HG03108 (cell line): ENCODE measurements around the gene TRAPPC2L.
"Not testable (repeated sequence)": the region's sequence is repeated elsewhere in the genome, so short reads cannot be mapped to it uniquely, and the experiment has no call there.

Experiments used
- ATAC-seq: cut with Tn5 transposase; IDR thresholded peaks from one replicate; pipeline ENCODE4 v1.9.1; 2021; ENCODE audit warnings: moderate library complexity; ENCODE audit not compliant: unreplicated experiment

Gene TRAPPC2L

DNA sequence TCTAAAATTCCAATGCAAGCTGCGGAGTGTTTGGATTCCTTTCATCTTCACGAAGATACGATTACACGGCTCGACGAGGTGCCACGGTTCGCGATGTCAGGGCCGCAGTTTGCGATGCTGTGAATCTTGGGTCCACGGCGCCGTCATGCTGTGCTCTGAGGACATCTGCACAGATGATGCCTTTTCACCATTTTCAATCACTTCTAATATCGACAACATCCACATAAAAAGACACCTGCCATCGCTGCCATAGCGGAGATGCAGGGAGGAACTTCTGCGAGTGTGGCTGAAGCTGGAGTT lies 38.4 kb upstream of the TRAPPC2L start:
- no peak for ATAC-seq

DNA sequence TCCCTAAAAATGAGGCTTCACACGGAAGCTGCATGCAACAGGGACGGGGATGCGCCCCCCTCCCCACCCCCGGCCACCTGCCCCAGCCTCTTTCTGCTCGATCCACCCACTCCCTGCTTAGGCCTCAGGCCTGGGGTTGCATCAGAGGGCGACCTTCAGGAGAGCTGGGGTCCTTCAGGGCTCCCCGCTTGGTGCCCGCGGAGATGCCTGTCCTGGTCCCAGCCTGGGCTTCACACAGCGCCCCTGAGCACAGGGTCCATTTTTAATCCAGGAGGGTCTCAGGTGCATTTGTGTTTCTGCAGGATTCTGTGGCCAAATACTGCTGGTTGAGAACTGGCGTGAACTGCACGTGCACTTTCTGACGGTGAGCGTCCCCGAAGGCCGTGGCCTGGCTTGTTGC lies 37.8 kb upstream of the TRAPPC2L start:
- ATAC-seq: no peak

DNA sequence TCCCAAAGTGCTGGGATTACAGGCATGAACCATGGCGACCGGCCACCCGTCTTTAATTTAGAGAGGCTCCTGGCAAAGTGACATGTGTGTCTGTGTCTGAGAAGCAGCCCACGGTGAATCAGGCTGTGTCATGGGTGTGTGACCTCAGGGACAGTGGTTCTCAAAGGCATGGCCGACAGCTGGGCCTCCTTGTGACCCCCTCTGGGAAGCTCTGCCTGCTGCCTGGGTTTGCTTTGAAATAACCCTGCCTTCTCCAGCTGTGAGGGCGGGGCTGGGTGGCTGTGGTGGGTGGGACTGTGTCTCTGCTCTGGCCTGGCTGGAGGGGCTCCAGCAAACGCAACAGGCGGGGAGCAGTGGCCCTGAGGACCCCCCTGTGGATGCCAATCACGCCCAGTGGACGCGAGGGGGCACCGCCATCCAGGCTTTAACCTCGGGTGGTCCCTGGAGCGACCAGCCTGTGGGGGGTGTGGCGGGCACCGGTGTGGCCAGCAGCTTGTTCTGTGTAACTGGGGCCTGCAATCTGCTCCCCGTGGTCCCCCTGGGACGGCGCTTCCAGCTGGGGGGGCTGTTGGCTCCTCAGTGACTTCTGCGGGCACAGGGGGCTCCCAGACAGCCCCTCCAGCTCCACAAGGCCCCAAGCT lies 36.4 kb upstream of the TRAPPC2L start:
- no peak for ATAC-seq

DNA sequence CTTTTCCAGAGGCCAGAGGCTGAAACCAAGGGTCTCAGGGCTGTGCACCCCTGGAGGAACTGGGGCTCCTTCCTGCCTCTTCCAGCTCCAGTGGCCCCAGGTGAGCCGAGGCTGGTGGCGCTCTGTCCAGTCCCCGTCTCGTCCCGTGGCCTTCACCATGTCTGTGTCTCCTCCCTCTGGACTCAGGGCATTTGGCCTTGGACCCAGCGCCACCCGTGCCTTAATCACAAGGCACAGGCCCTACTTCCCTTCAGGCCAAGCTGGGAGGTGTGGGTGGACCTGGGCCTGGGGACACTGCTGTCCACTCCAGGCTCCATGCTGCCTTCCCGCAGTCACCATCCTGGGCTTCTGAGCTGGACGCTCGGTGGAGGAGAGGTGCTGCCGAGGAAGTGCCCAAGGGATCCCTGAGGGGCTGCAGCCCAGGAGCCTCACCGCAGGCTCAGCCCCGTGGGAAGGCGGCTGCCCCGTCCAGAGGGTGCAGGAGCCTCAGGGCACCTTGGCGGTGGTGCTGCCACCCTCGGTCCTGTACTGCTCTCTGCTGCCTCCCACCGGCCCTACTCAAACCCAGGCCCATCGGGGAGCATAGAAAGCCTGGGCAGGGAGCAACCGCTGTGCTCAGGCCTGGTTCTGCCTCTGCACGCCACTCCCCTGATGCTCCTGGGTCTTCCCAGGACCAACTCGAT lies 35.6 kb upstream of the TRAPPC2L start:
- ATAC-seq: no peak

DNA sequence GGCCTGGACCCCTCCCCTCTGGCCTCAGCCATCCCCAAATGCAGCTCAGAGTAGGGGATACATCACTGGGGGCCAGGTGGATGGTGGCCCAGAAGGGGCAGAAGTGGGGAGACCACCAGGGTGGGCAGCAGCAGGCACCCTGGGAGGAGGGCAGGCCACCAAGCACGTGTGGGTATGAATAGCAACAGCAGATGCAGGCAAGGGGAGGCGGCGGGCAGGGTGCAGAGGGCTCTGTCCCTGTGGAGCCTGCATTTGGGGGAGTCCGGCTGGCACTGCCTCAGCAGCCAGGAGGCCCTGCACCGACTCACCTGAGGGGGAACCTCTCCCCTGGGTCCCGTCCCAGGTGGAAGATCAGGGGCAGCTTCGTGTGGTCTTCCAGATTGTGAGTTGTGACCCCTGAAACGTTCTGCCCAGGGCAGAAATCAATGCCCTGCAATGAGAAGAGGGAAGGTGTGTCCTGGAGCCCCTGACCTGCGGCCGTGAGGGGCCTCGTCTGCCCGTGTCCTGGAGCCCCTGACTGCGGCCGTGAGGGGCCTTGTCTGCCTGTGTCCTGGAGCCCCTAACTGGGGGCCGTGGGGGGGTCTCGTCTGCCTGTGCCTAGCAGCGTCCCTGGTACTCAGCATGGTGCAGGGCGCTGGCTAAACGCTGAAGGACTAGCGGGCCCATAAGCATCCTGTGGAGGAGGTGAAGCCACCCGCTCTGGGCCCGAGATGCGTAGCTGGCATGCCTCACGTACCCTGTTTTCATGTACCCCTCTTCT lies 34.5 kb upstream of the TRAPPC2L start:
- ATAC-seq: no peak

DNA sequence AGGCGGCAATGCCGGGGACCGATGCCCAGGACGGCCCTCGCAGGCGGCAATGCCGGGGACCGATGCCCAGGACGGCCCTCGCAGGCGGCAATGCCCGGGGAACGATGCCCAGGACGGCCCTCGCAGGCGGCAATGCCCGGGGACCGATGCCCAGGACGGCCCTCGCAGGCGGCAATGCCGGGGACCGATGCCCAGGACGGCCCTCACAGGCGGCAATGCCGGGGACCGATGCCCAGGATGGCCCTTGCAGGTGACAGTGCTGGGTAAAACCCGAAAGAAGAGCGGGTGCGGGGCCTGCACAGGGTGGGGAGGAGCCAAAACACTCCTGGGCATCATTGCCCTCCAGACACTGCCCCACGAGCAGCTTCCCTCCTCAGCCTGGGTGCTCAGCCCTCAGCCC lies 33.3 kb upstream of the TRAPPC2L start:
- ATAC-seq: not testable (repeated sequence)

DNA sequence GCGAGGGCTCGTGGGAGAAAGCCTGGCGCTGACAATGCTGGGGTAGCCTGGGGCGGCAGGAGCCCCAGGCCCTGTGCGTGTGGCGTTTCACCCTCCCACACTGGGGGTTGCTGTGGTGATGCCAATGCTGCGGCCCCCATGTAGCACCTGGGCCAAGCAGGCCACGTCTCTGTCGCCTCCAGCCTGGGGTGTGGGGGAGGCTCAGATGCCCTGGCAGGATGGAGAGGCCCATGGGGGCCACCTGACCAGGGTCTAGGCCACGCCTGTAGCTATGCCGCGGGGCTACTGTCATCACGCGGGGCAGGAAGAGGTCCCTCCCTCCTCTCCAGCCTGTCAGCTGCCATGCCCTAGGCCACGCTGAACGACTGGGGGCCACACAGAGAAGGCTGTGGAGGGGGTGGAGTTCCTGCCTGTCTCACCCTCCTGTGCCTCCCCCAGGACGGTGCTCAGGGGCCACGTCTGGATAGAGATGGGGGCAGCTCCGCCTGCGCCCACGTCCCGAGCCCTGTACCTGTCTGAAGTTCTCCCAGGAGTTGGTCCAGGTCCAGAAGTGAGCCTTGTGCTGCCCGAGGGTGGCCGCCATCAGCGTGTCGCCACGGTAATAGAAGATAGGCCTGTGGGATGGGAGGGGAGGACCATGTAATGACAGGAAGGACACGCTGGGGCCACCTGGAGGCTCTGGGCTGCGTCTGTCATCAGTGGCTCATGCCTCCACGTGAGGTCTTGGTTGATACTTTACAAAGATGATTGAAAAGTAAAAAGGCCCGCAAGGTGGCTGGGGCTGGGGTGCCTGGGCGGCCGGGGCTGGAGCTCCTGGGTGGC lies 32.5 kb upstream of the TRAPPC2L start:
- no peak for ATAC-seq

DNA sequence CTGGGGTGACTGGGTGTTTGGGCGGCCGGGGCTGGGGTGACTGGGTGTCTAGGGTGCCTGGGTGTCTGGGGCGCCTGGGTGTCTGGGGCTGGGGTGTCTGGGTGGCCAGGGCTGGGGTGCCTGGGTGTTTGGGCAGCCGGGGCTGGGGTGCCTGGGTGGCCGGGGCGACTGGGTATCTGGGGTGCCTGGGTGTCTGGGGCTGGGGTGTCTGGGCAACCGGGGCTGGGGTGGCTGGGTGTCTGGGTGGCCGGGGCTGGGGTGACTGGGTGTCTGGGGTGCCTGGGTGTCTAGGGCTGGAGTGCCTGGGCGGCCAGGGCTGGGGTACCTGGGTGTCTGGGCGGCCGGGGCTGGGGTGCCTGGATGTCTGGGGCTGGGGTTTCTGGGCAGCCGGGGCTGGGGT lies 31.8 kb upstream of the TRAPPC2L start:
- no peak for ATAC-seq

DNA sequence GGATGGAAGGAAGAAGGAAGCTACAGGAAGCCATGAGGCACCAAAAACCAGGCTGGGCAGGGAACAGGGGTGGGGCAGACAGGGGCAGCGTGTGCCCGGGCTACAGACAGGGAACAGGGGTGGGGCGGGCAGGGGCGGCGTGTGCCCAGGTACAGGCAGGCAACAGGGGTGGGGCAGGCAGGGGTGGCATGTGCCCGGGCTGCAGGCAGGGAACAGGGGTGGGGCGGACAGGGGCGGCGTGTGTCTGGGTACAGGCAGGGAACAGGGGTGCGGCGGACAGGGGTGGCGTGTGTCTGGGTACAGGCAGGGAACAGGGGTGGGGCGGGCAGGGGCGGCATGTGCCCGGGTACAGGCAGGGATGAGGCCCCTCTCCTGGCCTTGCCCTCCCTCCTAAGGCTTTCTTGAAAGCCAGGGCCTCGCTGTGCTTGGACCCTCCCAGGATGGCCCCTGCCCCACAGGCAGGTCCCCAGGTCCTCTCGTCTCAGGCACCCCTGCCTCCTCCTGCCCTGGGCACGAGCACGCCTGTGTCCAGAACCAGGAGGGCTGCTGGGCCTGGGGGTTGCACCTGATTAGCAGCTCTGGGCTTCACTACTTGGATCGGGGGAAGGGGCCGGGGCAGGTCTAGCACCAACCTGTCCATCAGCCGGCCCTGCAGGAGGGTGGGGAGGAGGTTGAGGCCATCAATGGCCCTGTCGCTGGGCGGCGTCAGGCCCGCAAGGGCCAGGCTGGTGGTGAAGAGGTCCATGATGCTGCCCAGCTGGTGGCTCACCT lies 30.7 kb upstream of the TRAPPC2L start:
- ATAC-seq: no peak

DNA sequence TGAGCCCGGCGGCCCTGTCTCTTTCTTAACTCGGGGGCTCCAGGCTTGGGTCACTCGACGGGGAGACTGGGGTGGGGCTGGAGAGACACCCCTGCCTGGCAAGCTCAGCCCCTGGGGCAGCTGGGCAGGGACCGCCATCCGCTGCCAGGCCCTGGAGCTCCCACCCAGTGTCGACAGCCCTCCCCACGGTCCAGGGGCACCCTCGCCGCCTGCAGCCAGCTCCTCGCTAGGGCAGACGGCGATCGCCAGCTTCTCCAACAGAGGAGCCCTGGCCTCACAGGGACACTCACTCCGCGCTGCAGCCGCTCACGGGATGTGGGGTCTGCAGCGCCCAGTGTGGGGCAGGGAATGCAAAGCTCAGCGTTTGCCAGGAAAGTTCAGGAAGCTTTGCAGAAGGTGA lies 29.2 kb upstream of the TRAPPC2L start:
- ATAC-seq: no peak

DNA sequence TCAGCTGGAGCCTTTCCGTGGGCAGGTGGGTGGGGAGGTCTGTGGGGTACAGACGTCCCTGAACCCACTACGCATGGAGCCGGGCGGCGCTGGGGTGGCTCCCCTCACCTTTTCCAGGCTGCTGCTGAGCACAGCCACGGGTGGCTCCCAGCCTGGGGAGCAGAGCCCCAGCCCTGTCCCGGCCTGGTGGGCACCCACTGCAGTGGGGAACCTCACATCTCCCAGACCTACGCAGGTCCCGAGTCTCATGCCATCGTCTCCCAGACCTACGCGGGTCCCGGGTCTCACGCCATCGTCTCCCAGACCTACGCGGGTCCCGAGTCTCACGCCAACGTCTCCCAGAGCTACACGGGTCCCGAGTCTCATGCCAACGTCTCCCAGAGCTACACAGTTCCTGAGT lies 28.2 kb upstream of the TRAPPC2L start:
- no peak for ATAC-seq

DNA sequence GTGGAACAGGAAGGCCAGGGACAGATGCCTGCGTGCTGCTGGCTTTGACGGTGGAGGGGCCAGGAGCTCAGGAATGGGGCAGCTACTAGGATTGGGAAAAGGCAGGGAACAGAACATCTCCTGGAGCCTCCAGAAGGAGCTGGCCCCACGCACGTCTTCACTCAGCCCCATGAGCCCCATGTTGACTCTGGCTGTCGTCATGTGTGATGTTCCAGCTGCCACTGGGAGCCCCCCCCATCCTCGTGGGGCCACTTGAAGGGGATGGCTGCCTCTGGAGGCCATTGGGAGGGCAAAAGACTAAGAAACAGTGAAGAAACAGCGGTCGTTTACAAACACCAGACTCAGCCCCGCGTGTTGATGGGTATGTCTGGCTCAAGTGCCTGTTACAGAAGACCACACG lies 26.7 kb upstream of the TRAPPC2L start:
- ATAC-seq: no peak

DNA sequence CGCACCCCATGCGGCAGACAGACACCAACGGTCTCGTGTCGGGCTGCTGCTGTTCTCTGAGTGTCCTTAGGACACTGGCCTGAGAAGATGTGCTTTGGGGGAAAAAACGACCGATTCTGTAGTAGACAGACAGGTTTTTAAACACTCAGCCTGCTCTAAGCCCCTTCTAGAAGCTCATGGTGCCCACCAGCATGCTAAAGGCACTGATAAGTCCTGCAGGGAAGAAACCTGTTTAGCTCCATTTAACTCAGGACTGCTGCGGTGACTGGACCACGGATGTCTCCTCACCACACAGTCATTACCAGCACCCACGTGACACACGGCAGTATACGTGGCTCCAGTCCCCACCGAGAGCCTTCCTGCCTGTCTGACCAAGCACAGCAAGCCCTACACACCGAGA lies 26.1 kb upstream of the TRAPPC2L start:
- ATAC-seq: no peak

DNA sequence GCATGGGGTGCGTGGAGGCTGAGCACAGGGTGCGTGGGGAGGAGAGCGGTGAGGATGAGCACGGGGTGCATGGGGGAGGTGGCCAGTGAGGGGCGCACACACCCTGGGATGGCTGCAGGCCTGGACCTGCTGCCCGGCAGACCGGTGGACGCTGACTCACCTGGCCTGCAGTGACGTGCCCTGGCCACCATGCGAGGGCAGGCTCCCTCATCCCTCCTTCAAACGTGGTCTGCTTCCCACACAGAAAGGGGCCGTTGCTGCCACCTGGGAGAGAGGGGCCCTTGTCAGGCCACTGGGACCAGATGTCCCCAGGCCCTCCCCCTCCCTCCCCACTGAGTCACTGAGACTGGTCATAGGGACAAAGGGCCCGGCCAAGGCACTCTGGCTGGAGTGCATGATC lies 25.1 kb upstream of the TRAPPC2L start:
- no peak for ATAC-seq

DNA sequence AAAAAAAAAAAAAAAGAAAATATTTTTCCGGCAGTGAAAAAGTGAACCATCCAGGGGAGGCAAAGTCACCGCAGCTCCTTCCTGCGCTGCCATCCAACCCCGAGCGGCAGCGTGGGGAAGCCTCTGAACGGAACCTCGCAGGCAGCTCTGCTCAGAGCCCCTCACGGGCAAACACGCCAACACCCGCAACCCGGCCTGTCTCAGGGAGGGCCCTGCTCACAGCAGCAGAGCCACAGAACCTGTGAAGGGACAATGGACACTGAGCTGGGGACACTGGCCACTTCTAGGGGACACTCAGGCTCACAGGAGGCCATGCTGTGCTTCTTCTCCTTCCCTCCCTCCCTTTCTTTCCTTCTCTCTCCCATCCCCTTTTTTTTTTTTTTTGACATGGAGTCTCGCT lies 23.8 kb upstream of the TRAPPC2L start:
- ATAC-seq: no peak

DNA sequence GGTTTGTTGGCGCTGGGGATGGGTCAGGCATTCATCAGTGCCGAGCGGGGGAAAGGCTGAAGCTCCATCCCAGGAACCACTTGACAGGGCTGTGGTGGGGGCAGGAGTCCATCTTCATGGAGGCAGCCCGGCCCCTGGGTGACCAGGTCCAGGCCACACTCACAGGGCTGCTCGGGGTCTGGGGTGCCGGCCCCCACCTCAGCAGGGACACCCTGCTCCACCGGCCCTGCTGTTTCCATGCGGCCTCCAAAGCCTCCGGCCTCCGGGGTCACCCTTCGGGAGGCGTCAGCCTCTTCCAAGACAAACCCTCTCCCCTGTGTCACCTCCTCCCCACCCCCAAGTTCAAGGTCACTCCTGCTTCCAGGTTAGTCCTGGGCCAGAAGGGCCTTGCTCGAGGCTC lies 22.3 kb upstream of the TRAPPC2L start:
- no peak for ATAC-seq

DNA sequence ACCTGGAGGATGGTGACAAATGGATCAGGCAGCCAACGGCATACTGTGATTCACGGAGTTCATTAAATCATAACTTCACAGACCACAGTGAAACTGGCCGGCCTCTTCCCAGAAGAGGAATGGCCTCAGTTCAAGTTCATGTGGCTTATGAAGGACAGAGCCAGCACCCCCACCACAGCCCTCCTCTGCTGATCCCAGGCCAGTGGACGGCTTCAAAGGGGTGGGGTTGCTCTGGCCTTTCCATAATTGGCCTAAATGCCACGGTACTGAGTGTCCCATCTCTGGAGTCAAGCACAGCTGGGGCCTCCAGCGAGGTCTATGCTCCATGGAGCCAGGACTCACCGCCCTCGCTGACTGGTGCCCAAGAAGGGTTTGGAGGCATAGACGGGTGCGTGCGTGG lies 21.5 kb upstream of the TRAPPC2L start:
- no peak for ATAC-seq

DNA sequence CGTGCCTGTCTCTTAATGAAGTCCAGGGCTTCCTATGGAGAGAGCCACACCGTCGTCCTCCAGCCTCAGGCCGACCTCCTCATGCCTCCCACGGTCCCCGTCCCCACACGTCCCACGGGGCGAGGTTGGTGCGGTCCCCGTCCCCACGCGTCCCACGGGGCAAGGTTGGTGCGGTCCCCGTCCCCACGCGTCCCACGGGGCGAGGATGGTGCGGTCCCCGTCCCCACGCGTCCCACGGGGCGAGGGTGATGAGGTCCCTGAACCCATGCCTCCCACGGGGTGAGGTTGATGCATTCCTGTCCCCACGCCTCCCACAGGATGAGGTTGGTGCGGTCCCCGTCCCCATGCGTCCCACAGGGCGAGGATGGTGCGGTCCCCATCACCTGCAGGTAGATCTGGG lies 21.1 kb upstream of the TRAPPC2L start:
- ATAC-seq: no peak

DNA sequence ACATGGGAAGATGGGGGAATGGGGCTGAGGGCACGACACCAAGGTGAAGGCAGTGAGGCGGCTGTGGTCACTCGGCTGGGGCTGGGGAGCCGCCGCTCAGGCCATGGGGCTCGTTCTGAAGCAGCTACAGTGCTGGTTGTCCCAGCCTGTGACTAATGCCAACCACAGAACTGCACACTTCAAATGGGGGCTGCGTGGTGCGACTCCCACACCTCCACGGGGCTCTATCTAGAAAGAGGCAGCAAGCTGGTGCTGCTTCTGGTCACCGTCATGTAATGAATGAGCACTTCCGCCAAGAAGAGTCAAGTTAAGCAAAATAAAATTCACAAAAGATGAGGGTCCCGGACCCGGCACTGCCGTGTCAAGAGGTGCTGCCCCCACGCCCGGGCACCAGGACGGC lies 20.1 kb upstream of the TRAPPC2L start:
- ATAC-seq: no peak

DNA sequence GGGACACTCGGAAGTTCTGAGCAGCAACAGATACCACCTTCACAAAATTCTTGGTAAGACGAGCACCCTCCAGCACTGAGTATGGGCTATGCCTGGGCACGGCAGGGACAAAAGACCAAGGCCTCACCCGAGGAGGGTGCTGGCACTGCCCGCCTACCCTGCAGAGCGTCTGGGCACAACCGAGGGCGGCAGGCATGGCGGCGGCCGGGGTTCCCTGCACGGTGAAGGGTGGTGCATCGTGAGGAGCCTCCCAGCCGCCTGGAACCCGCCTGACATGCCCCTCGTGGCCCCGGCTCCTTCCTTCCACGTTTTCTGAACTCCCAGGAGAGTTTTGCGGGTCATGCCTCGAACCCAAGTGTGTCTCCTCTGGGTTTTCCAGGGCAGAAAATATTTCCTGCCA lies 19.1 kb upstream of the TRAPPC2L start:
- no peak for ATAC-seq

DNA sequence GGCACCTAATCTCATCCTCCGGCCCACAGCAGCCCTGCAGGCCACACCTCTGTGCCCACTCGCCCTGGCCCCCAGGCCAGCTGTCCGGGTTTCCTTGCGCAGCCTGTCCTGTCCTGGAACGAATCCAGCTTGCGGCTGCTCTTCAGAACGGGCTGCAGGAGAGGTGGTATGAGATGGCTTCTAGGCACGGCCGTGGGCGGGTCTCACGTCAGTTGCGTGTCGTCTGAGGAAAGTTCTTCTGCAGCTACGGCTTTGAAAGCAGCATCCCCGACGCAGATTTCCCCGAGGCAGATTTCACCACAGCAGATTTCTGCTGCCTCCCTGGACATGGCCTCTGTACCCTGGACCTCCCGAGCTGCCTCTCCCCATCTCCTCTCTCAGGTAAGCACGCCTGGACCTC lies 18.4 kb upstream of the TRAPPC2L start:
- ATAC-seq: no peak
